ENCODE results near the gene TCEANC.
"Not testable (repeated sequence)": the region's sequence is repeated elsewhere in the genome, so short reads cannot be mapped to it uniquely, and the experiment has no call there.

TCEANC gene, protein sequence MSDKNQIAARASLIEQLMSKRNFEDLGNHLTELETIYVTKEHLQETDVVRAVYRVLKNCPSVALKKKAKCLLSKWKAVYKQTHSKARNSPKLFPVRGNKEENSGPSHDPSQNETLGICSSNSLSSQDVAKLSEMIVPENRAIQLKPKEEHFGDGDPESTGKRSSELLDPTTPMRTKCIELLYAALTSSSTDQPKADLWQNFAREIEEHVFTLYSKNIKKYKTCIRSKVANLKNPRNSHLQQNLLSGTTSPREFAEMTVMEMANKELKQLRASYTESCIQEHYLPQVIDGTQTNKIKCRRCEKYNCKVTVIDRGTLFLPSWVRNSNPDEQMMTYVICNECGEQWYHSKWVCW

GRCh38 chrX:13652850-13653693 lies at the start of gene TCEANC:
TSS of gene TCEANC (plus strand) at chrX:13653141. CDS start at chrX:13662509, 9,368 bp downstream.
- H3K4me3 ChIP-seq (ENCODE audit: low read length): peak within 1 kb of the TSS; percentile 71
- TF ChIP-seq ZNF274 (IDR thresholded peaks at IDR 0.05; ENCODE audit: low read depth, low read length): no peak

GRCh38 chrX:13605611-13606010 lies 47.3 kb upstream of the TCEANC start:
- TF ChIP-seq ZNF274 (IDR thresholded peaks at IDR 0.05; ENCODE audit: low read depth, low read length): no peak
- H3K4me3 ChIP-seq (ENCODE audit: low read length): no peak overlapping the region

DNA sequence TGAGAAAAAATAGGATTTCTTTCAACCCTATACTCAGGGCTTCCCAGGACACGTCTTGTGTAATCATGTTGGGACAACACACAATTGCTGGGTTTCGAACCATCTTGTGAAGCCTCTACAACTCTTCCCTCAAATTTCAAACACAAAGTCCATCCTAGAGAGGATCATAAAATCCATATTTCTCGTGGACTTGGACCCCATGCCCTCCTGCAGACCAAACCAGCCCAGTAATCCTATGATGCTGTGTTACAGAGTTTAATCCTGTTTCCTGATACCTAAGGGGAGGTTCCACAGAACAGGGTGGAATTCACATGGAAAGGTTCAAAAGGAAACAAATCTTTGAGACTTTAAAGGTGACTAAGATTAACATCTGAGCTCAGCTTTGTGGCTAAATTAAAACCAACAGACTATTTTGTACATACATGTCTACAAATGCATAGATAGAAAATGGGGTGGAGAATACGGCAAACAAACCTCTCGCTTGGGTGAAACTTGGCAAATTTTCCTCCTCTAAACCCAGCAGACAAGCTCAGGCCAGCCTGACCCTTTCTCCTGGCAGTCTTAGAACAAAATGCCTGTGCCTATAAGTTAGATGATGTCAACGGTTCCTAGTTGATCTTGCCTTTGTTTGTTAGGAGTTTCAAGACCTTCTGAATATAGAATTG lies 45.5 kb upstream of the TCEANC start:
- no peak for TF ChIP-seq ZNF274 (IDR thresholded peaks at IDR 0.05; ENCODE audit: low read depth, low read length)
- H3K4me3 ChIP-seq (ENCODE audit: low read length): no peak overlapping the region

GRCh38 chrX:13607996-13608365 lies 45.0 kb upstream of the TCEANC start:
- H3K4me3 ChIP-seq (ENCODE audit: low read length): no peak overlapping the region

GRCh38 chrX:13614154-13614553 lies 38.8 kb upstream of the TCEANC start:
- no peak overlapping the region for H3K4me3 ChIP-seq (ENCODE audit: low read length)
- no peak for TF ChIP-seq ZNF274 (IDR thresholded peaks at IDR 0.05; ENCODE audit: low read depth, low read length)

More at GRCh38 chrX:13607996-13608365, 45.0 kb upstream of the TCEANC start:
- TF ChIP-seq ZNF274 (IDR thresholded peaks at IDR 0.05; ENCODE audit: low read depth, low read length): no peak

GRCh38 chrX:13620207-13620606 lies 32.7 kb upstream of the TCEANC start:
- no peak for TF ChIP-seq ZNF274 (IDR thresholded peaks at IDR 0.05; ENCODE audit: low read depth, low read length)
- H3K4me3 ChIP-seq (ENCODE audit: low read length): no peak overlapping the region

DNA sequence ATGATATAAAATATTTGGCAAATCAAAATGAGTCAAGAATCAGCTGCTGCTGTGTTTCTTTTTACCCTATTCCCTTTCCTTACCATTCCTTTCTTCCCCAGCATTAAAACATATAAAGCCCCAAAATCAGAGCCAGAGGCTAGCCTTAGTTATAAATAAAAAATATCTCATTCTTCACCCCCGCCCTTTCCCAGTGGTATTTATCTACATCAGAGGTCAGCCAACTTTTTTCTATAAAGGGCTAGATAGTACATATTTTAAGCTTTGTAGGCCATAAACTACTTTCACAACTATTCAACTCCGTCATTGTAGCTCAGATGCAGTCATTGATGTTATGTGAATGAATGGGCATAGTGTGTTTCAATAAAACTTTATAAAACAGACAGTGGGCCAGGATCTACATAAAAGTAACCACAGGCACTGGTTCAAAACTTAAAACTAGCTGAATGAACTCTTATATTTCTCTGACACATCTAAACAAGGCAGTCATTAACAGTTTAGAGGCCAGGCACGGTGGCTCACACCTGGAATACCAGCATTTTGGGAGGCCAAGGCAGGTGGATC lies 30.5 kb upstream of the TCEANC start:
- TF ChIP-seq ZNF274 (IDR thresholded peaks at IDR 0.05; ENCODE audit: low read depth, low read length): no peak
- H3K4me3 ChIP-seq (ENCODE audit: low read length): no peak overlapping the region

GRCh38 chrX:13627306-13627705 lies 25.6 kb upstream of the TCEANC start:
- TF ChIP-seq ZNF274 (IDR thresholded peaks at IDR 0.05; ENCODE audit: low read depth, low read length): no peak
- no peak overlapping the region for H3K4me3 ChIP-seq (ENCODE audit: low read length)

DNA sequence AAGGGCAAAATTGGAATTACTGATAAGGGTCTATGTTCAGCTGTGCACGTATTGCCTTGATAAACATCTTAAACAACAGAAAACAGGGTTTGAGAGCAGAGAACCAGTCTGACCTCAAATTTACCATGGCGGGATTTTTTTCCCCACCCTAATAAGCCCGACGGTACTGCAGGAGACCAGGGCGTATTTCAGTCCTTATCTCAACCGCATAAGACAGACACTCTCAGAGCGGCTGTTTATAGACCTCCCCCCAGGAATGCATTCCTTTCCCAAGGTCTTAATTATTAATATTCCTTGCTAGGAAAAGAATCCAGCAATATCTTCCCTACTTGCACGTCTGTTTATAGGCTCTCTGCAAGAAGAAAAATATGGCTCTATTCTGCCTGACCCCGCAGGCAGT lies 15.7 kb upstream of the TCEANC start:
- H3K4me3 ChIP-seq (ENCODE audit: low read length): not testable (repeated sequence)

DNA sequence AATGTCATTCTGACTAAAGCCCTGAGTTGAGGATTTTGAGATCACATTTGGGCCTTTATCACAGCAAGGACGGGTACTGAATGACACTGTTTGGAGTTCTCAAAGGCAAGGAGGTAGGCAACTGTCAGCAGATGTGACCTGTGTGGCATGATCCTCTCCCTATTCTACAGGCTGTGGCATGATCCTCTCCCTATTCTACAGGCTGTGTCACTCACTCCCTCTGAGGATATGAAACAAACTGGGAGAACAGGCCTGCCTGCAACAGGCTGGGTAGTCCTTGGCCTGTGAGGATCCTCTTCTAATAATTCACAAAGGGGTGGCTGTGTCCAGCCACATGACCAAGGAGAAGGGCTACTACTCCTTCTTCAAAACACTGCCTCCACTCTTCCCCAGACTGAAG lies 14.9 kb upstream of the TCEANC start:
- no peak overlapping the region for H3K4me3 ChIP-seq (ENCODE audit: low read length)

GRCh38 chrX:13638826-13639225 lies 14.1 kb upstream of the TCEANC start:
- H3K4me3 ChIP-seq (ENCODE audit: low read length): no peak overlapping the region
- no peak for TF ChIP-seq ZNF274 (IDR thresholded peaks at IDR 0.05; ENCODE audit: low read depth, low read length)

More for the DNA sequence above, 14.9 kb upstream of the TCEANC start:
- TF ChIP-seq ZNF274 (IDR thresholded peaks at IDR 0.05; ENCODE audit: low read depth, low read length): no peak

- H3K4me3 ChIP-seq (ENCODE audit: low read length): not testable (repeated sequence)
Measured at GRCh38 chrX:13641684-13642083, 11.3 kb upstream of the TCEANC start.

GRCh38 chrX:13645464-13646153 lies 7.3 kb upstream of the TCEANC start:
- TF ChIP-seq ZNF274 (IDR thresholded peaks at IDR 0.05; ENCODE audit: low read depth, low read length): no peak
- no peak overlapping the region for H3K4me3 ChIP-seq (ENCODE audit: low read length)

GRCh38 chrX:13646154-13646549 lies 6.8 kb upstream of the TCEANC start:
- H3K4me3 ChIP-seq (ENCODE audit: low read length): no peak overlapping the region
- TF ChIP-seq ZNF274 (IDR thresholded peaks at IDR 0.05; ENCODE audit: low read depth, low read length): no peak

All from GM08714 (cell line).